ENCODE data around the gene AMFR.

DNA sequence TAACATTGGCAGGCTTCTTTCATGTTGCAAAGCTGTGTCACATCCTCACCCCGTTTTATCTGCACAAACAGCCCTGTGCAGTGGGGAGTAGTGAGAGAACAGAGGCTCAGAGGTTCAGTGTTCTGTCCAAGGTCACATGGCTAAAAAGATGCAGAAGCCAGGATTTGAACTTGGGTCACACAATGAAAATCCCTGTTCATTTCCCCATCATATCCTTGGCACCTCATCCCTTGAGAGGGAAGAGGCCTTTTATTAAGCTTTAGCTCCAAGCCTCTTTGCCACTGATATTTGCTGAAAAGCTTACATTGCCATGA, 106.6 kb downstream of the AMFR start:
- TF ChIP-seq SUZ12 (IDR thresholded peaks at IDR 0.05; ENCODE audit: extremely low read depth, insufficient read depth, insufficient read length) (no peak), YY1 (IDR thresholded peaks at IDR 0.05; ENCODE audit: insufficient read depth, insufficient read length) (no peak), ZNF274 (IDR thresholded peaks at IDR 0.05; ENCODE audit: low read depth, low read length) (no peak)
